Sigmoid colon (tissue), 4 donors: ENCODE measurements around the gene TNS1.

Experiments
- EP300 ChIP-seq, 4 donors: sonication (generic); formaldehyde crosslinking; IDR thresholded peaks; one replicate each; pipeline ENCODE4 v1.6.1; 2017; ENCODE audit warnings: antibody characterized with exemption in 4 of 4
- POLR2A ChIP-seq, 2 donors: fragments of 450-650 bp; IDR thresholded peaks; one replicate each; pipeline ENCODE4 v1.6.1; 2016; ENCODE audit warnings: antibody characterized with exemption in 2 of 2, mild to moderate bottlenecking in 2 of 2, moderate library complexity in 2 of 2
- POLR2AphosphoS5 ChIP-seq, 4 donors: sonication (generic); formaldehyde crosslinking; IDR thresholded peaks; one replicate each; pipeline ENCODE4 v1.6.1; 2017; ENCODE audit warnings: antibody characterized with exemption in 4 of 4
- TF ChIP-seq, protein P1 (sequence below), 4 experiments: fragments of 450-650 bp in 3 of 4; fragments of 200-600 bp in 1 of 4; IDR thresholded peaks; one replicate each; pipeline ENCODE4 v1.5.1; 2016 to 2019; ENCODE audit warnings: antibody characterized with exemption in 4 of 4, mild to moderate bottlenecking in 3 of 4, moderate library complexity in 2 of 4

DNA sequence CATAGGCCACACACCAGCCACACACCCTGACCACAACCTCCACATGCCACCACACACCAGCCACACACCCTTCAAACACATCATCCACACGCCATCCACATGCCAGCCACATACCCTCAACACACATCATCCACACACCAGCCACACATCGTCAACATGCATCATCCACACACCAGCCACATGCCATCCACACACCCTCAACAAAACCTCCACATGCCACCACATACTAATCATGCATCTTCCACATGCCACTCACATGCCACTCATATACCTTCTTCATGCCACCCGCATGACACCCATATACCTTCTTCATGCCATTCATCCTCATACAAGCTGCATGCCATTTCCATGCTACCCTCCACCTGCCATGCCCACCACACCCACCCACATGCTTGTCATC is 12.4 kb downstream of the TNS1 start:
- TF ChIP-seq POLR2AphosphoS5 (IDR thresholded peaks at IDR 0.05) (no peak), POLR2A (IDR thresholded peaks at IDR 0.05) (no peak), EP300 (IDR thresholded peaks at IDR 0.05) (no peak)
- TF ChIP-seq, protein P1, sequence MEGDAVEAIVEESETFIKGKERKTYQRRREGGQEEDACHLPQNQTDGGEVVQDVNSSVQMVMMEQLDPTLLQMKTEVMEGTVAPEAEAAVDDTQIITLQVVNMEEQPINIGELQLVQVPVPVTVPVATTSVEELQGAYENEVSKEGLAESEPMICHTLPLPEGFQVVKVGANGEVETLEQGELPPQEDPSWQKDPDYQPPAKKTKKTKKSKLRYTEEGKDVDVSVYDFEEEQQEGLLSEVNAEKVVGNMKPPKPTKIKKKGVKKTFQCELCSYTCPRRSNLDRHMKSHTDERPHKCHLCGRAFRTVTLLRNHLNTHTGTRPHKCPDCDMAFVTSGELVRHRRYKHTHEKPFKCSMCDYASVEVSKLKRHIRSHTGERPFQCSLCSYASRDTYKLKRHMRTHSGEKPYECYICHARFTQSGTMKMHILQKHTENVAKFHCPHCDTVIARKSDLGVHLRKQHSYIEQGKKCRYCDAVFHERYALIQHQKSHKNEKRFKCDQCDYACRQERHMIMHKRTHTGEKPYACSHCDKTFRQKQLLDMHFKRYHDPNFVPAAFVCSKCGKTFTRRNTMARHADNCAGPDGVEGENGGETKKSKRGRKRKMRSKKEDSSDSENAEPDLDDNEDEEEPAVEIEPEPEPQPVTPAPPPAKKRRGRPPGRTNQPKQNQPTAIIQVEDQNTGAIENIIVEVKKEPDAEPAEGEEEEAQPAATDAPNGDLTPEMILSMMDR (IDR thresholded peaks at IDR 0.05): no peak
